Mesenteric fat pad (tissue), 1 donor: Measurements from ENCODE around the gene YAF2. TPM values are rescaled to one million over a fixed set of nuclear protein-coding genes. Genes with fewer than 3 reads are reported as not detected.

Source experiments
- DNase-seq: peaks from one replicate; pipeline ENCODE4 v3.0.0-alpha.2; 2020; ENCODE audit warnings: low spot score
- total RNA-seq: library from RNA; stranded (reverse); fragmentation: NEBNext Ultra II Directional; extraction: Animal tissue kit (Norgen Biotek cat#: 25700); gene quantifications from one replicate; pipeline ENCODE4 v1.2.1, GENCODE V29; 2021
- donor health status: DM: yes; HTN: yes; CAD: no.

The YAF2 gene
- total RNA-seq, 1 donor from 2014 or later, result 39.8 TPM

DNA sequence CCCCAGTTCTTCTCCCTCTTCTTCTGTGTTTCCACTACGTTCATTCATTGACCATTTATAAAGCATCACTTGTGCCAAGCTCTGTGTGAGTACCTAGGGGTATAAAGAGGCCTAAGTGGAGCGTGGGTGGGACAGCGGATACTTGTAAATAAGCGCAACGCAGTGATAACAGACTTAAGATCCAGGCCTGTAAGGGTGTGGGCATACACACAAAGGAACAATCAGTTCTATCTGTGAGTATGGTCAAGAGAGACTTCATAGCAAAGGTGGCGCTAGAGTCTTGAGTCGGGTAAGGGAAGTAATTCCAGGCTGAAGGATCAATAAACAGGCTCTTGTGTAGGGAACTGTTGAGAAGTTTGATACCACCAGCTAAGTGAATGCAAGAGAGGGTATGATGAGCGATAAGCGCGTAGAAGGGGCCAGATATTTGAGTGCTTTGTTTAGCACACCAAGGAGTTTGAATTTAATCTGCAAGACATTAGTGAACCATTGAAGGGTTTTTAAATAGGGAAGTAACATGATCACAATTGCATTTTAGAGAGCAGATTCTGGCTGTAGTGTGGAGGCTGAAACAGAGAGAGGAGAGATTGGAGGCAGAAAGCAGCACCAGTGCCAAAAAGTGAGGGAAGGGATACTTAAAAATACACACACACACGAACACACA lies 92.4 kb downstream of the YAF2 start:
- no peak for DNase-seq

DNA sequence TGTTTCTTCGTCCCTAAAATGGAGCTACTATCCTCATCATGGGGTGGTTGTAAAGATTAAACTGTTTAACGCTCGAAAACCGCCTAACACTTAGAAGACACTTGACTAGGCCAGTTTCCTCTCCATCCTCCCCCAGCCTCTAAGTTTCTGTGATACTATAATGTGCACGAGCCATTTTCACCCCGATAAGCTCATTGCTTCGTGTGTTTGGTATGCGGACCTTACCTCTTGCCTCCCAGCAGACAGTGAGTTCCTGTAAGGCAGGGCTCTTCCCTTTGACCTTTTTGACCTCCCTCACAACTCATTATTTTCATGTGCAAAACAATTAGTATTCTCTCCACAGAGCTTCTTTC lies 92.9 kb downstream of the YAF2 start:
- DNase-seq, result no peak

DNA sequence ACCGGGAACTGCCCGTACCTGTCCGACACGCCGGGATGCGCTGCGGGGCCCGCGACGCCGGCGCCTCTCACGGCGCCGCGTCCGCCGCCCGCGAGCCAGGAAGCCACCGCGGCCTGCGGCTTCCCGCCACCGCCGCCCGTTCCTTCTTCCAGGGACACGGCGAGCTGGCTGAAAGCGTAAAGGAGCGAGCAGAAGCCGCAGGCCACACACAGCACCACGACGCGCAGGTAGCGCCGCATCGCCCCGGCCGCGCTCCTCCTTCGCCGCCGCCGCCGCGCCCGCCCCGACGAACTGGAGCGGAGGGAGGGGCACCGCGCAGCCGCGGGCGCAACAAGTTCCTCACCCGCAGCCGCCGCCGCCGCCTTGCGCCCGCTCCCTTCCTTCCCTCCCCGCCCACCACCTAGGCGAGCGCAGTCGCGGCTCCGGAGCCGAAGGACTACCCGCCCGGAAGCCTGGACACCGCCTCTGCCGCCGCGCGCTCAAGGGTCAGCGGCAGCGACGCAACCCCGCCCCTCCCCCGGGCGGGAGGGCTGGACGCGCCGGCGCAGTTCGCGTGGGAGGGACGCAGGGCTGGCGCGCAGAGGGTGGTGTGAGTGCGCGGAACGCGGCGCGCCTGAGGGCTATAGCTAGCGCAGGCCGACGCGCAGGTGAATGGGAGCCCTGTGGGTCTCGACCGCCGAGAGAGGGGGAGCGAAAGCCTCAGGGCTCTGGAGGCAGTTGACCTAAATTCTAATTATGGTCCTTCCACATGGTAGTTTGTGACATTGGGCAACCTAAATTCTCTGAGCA lies 93.4 kb downstream of the YAF2 start, which contains the start of gene GXYLT1:
Gene GXYLT1 (minus strand): TSS at position 467 of the 789 bp plus-strand sequence. CDS start 228 bp downstream, at position 239.
- DNase-seq, result peak; percentile 98

DNA sequence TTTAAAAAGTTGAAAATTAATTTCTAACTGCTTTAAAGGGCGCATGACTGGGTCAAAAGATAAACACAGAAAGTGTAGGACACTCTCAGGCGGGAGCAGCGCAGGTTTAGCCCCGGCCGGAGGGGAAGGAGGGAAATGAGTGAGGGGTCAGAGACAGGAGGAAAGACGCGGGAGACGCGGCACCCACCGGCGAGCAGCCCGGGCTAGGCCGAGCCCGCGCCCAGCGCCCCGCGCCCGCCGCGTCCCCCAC lies 94.0 kb downstream of the YAF2 start:
- no peak for DNase-seq

DNA sequence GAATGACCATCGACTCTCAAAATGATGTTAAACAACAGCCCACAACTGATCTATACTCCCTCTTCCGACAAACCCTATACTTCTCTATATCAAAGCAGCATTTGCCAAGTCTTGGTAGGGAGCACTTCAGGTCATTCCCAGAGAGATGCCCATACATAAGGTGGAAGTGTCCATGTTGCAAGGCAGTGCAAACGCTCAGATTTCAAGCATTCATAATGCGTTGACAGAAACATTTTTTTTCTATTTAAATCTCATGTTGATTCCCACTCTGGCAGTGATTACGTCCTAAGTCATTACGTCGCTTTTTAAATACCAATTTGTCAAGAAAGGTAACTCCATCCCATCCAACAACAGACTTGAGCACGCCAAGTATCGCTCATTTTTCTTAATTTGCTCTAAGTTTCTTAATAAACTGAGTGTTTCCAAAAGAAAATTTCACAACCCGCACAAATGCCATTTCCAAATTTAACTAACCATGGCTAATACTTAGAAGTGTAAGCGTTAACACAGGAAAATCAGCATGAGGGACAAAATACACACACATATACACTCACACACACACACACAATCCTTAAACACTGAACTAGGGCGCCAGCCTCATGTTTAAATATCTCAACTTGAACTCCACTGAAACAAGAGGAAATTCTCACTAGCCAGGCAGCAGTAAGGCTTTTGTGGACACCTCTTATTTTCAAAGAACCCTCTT lies 94.4 kb downstream of the YAF2 start:
- DNase-seq, result no peak

DNA sequence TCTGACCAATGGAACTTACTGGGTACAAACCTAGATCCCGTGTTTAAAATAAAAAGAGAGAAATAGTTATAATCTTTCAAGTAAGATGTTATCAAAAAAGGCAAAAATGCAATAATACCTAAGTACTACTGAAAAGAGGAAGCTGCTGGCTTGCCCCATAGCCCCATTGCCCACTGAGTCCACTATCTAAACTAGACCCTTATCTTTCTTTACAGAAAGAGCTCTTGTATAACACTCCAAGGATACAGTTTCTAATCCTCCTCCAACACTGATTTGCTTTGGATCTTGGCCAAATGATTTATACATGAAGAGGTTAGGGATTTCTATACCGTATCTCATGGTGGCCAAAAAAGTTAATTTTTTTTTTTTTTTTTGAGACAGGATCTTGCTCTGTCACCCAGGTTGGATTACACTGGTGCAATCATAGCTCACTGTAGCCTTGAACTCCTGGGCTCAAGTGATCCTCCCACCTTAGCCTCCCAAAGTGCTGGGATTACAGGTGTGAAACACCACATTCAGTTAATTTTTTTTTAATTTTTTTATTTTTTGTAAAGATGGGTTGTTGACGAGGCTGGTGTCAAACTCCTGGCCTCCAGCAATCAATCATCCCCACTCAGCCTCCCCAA lies 96.0 kb downstream of the YAF2 start:
- no peak for DNase-seq

DNA sequence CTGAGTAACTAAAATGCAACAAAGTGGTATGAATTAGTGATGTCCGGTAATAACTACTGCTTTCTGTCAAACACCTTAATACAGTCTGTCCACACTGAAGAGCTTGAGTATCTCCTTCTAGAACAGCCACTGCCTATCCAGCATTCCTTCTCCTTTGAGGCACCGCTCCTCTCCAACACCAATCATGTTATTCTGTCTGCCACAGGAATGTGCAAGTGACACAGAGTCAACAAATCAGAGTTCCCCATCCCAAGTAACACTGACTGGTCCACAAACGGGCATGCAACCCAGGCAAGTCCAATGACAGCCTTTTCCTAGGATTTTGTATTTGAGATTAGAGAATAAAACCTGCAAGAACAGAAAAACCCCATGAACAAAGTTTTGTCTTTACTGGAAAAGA lies 97.1 kb downstream of the YAF2 start:
- DNase-seq, result no peak

DNA sequence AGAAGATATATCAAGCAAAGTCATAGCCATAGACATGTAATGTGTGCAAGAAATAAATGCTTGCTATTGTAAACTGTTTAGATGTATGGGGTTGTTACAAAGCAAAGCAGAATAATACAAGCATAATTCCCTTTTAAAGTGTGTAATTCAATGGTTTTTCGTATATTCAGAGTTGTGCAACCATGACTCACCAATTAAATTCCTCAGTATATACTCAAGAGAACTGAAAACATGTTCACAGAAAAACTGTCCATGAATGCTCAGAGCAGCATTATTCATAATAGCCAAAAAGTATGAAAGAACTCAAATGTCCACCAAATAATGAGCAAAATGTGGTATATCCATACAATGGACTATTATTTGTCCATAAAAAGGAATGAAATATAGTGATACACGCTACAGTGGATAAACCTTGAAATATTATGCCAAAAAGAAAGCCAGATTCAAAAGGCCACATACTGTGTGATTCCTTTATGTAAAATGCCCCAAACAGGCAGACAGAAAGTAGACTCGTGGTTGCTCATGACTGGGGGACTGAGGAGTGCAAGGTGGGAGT lies 102.7 kb downstream of the YAF2 start:
- no peak for DNase-seq

DNA sequence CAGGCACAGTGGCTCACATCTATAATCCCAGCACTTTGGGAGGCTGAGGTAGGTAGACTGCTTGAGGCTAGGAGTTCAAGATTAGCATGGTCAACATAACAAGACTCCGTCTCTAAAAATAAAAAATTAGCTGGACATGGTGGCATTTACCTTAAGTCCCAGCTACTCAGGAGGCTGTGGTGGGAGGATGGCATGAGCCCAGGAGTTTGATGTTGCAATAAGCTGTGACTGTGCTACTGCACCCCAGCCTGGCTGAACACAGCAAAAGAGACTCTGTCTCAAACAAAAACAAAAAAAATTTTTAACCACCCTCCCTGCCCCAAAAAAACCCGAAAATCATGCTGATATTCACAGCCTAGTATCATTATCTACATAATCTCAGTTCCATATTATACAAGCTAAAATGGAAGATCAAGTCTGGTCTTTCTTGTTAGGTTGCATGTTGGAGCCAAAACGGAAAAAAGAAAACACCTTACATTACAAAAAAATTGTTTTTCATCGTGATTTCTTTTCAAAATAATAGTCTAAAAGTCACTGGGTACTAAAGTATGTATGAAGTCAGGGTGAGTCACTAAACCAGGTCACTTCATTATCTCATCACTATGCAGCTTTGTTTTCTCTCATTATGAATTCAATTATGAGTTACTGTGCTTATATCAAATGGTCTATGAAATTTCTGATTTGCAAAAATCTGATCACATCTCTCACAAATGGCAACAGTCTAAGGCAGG lies 107.2 kb downstream of the YAF2 start:
- no peak for DNase-seq

DNA sequence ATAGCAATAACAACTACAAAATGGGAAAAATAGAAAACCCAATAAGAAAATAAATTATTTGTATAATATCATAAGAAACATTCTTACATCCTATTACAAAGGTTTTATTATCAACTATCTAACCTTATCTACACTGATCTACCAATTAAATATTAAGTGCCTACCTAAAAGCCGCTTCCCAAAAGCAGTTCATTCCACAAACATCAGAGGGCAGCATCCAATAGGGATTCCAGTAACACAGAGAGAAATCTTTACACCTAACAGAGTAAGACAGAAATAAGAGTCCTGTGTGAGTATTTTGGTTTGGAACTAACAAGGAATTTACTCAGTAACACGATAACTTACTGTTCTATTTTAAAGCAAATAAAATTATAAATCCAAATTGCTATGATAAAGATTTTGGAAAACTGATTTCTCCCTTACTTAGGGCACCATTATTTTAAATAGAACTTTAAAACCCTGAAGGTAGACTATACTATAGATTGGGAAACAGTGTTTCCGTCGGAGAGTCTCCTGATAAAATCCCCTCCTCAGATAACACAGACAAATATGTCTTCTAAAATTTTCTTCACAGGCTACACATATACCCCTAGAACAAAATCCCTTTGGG lies 108.3 kb downstream of the YAF2 start:
- no peak for DNase-seq

DNA sequence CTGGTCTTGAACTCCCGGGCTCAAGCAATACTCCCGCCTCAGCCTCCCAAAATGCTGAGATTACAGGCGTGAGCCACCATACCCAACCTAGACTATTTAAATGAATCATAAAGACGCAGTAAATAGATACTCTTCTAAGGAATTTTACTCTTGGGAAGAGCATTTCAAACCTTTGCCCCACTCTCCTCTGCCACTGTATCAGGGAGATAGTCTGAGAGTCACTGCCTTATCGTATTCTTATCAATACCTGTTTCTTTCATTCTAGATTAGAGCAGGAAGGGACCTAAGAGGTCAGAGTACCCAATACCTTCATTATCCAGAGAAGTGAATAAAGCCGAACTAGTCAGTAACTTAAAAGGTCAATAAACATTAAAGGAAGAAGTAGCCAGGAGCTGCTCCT lies 109.2 kb downstream of the YAF2 start:
- no peak for DNase-seq

DNA sequence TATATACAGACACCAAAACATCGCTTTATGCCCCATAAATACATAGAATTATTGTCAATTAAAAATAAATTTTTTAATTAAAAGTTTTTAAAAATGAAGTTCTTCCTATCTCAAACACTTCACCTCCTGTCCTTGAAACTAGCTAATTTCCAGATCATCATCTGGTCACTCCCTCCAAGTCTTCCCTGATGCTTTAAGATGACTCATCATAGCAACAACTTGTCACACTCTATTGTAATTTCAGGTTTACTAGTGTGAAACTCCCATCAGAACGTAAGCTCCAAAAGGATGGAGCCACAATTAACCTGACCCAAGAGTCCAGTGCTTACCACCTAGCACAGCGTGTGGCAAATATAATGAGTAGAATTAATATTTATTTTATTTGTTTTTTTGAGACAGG lies 109.7 kb downstream of the YAF2 start:
- no peak for DNase-seq

DNA sequence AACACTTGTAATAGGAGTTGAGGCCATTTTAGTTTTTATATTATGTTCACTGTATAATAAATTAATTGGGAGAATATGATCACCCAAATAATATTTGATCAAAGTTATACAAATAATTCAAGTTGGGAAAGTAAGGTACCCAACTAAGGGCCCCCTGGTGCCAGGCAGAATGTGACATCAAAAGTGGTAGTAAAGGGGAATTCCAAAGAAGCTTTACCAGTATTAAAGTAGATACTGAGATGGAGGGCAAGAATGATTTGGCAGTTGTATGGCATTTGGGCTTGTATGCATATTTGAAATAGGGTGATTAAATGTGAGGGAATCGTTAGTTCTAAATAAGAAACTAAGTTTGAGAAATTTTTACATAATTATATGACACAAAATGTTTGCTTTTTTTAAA lies 111.1 kb downstream of the YAF2 start:
- no peak for DNase-seq

DNA sequence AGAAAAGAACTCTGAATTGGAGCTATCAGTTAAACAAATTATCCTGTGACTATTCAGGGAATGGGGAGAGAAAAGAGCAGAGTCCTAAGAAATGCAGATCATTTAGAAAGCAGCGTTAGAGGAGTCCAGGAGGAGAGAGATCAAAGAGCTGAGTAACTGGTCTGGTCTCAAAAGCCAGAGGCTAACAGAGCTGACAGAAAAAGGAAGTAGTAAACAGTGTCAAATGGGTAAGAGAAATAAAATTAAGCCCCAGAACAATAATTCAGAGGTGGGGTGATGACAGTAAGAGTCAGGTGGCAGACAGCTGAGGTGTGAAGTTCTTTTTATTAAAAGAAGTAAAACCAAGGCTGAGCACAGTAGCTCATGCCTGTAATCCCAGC lies 112.7 kb downstream of the YAF2 start:
- no peak for DNase-seq

DNA sequence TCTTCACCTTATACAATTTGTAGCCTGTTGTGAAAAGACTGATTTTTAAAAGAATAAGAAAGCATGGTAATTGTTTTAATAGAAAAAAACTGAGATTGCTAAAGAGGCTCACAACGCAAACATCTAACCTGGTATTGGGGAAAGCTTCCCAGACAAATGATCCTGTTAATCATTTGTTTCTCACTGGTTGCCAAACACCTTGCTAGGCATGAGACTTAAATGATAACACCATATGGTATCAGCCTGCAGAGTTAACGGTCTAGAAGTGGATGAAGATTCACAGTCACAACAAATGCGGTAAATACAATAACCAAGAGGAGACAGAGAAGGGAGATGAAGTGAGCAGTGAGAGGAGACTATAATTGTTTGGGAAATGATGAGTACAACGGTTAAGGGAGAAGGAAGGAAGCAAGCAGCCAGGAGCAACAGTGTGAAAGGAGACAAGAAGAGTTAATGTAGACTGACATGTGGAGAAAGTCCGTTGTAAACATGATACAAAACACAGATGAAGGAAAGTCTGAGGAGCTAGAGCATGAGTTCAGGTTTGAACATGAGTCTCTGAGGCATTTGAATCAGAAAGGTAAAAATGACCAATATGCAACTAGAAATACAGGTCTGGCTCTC lies 113.2 kb downstream of the YAF2 start:
- no peak for DNase-seq

DNA sequence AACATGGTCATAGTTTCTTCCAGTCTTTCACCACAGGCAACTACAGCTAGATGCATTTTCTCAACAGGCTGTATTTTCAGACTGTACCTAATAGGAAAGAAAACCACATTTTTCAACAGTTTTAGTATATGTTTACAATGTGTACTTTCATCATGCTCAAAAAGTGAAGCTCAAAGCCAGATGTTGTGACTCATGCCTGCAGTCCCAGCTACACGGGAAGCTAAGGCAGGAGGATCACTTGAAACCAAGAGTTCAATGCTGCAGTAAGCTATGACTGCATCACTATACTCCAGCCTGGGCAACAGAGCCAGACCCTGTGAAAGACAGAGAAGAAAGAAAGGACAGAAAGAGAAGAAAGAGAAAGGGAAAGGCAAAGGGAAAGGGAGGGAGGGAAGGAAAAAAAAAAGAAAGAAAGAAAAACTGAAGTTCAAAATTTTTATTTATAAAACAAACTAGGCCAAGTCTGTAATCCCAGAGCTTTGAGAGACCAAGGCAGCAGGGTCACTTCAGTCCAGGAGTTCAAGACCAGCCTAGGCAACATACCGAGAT lies 118.9 kb downstream of the YAF2 start:
- DNase-seq, result no peak

DNA sequence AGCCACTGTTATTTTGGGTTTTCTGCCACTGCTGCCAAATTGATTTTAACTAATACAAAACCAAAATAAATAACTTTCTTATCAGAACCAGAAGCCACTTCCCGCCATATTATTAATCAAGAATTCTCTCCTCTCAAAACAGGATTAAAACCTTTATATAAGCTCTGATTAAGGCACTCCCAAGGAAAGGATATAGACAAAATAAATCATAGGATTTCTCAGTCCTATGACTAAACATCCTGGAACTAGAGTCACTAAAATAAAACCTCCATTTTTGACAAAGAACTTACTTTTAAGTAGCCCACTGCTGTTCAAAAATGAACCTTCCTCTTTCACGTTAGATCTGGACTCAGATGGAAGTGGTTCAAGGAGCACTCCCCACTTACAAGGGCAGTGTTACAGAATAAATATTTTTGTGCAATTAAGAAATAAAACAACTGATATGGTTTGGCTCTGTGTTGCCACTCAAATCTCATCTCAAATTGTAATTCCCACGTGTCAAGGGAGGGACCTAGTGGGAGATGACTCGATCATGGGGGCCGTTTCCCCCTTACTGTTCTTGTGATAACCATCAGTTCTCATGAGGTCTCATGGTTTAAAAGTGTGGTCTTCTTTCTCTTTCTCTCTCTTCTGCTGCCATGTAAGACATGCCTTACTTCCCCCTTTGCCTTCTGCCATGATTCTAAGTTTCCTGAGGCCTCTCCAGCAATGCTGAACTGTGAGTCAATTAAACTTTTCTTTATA lies 119.7 kb downstream of the YAF2 start:
- DNase-seq, result no peak

DNA sequence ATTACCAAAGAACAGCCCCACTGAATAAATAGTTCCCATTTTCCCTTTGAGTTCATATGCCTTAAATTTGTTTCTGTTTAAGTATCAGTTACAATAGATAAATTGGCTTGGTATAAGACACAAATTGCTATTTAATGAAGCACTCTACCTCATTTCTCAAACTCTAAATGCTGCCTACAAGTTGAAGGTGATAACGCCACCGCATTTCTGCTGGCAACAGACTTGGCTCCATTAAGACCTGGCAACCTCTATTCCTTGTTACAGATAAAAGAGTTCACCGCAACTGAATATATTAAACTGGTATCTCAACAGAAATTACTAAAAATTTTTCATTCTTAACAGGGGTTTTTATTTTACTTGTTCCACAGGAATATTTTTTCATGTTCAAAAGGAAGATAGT lies 129.0 kb downstream of the YAF2 start:
- DNase-seq, result no peak
